22Rv1 (cell line): Measurements from ENCODE around the gene JCHAIN.

Experiments
- CTCF ChIP-seq: fragments of 450-650 bp; IDR thresholded peaks from 2 replicates; pipeline ENCODE4 v1.5.1; 2017; ENCODE audit warnings: mild to moderate bottlenecking
- ZFX ChIP-seq: fragments of 450-650 bp; IDR thresholded peaks from 2 replicates; pipeline ENCODE4 v1.6.1; 2017; ENCODE audit warnings: antibody characterized with exemption, borderline replicate concordance

GRCh38 chr4:70706044-70706461, 39.7 kb upstream of the JCHAIN start:
- no peak for TF ChIP-seq CTCF
- no peak for TF ChIP-seq ZFX
